ENCODE data around the gene CCDC187. TPM values are rescaled to one million over a fixed set of nuclear protein-coding genes. Genes with fewer than 3 reads are reported as not detected.

The CCDC187 gene
- total and polyA plus RNA-seq, 2 of the 8 experiments (the other 6 are each of a cell fraction or from before 2014, with no cell fraction given): 0.02 TPM; not detected in 1

DNA sequence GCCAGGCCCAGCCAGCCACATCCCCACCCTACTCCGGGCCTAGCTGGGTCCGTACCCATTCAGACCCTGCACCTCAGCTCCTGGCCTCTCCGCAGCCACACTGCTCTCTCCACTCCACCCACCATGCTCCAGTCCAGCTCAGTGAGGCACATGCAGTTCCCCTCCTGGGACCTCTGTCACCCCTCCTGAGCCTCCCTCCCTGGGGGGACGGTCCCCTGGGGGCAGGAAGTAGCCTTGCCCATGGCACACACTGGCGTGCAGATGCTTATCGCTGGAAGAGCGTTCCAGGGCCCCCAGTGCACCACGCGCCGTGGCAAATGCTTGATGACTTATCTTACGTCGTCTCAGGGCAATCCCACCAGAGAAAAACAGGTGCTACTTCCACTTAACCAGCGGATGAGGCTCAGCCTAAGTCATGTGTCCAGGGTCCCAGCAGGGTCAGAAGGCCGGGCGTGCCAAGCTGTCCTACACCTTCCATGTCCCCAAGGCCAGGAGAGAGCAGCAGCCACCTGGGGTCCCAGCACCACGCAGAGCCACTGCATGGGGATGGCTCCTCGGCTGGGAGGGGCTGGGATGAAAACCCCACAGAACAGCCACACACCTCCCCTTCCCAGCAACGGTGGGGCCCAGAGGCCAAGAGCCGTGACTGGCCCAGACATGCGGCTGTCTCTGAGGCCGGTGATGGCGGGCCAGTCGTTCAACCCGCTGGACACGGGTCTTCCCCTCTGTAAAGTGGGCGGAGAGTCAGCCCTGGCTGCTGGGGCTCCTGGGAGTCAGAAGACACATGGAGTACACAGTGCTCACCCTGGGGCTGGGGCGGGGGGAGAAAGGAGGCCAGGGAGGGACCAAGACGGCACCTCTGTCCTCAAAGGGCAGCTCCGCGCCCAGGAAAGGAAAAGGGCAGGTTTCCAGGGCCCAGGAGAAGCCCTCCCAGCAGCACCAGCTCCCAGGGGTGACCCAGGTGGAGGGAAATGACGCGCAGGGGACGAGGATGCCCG lies 2.6 kb upstream of the CCDC187 start (continued):
- TF ChIP-seq SAP30 (IDR thresholded peaks at IDR 0.05; ENCODE audit: insufficient read depth, insufficient replicate concordance, low read length): no peak
- TF ChIP-seq SRF (IDR thresholded peaks at IDR 0.05; ENCODE audit: low read depth, low read length): no peak
- TF ChIP-seq, protein P1, sequence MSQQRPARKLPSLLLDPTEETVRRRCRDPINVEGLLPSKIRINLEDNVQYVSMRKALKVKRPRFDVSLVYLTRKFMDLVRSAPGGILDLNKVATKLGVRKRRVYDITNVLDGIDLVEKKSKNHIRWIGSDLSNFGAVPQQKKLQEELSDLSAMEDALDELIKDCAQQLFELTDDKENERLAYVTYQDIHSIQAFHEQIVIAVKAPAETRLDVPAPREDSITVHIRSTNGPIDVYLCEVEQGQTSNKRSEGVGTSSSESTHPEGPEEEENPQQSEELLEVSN (IDR thresholded peaks at IDR 0.05): no peak
- TF ChIP-seq HDAC6 (IDR thresholded peaks at IDR 0.05; ENCODE audit: low read depth, low read length): no peak
